Omental fat pad (tissue), 4 donors: ENCODE data around the gene SLC1A4. TPM values are rescaled to one million over a fixed set of nuclear protein-coding genes. Genes with fewer than 3 reads are reported as not detected.

Experiments
- ATAC-seq: fragments of 150-250 bp; one replicate; pipeline ENCODE4 v1.9.1; 2016; ENCODE audit warnings: mild to moderate bottlenecking, moderate library complexity; ENCODE audit not compliant: low FRiP score
- DNase-seq: peaks from one replicate; pipeline ENCODE4 v3.0.0-alpha.2; 2019; ENCODE audit warnings: low spot score
- CTCF ChIP-seq, 3 donors: fragments of 450-650 bp; IDR thresholded peaks; one replicate each; pipeline ENCODE4 v1.5.1; 2016 to 2017; ENCODE audit warnings: antibody characterized with exemption in 3 of 3, mild to moderate bottlenecking in 3 of 3, moderate library complexity in 2 of 3
- total RNA-seq, 4 donors: library from RNA; depleted of rRNA; stranded (reverse); fragments of >200 nt; gene quantifications; one replicate each; pipeline ENCODE4 v1.1.0, GENCODE V29; 2016

The SLC1A4 gene
- total RNA-seq, 4 donors from 2014 or later, result 6.5 to 14.4 (median 7.0) TPM

- no peak for TF ChIP-seq CTCF (IDR thresholded peaks at IDR 0.05)
- ATAC-seq, result peak; percentile 94
- peak; percentile 38 for DNase-seq
Measured at GRCh38 chr2:64975232-64975821, 13.9 kb upstream of the SLC1A4 start.

- DNase-seq (no peak), ATAC-seq (no peak)
Measured at GRCh38 chr2:64976276-64976675, 12.9 kb upstream of the SLC1A4 start.

GRCh38 chr2:64978514-64979268 is 10.5 kb upstream of the SLC1A4 start:
- no peak for ATAC-seq
- DNase-seq, result no peak
- TF ChIP-seq CTCF (IDR thresholded peaks at IDR 0.05), result no peak

More at GRCh38 chr2:64976276-64976675, 12.9 kb upstream of the SLC1A4 start:
- no peak for TF ChIP-seq CTCF (IDR thresholded peaks at IDR 0.05)

- TF ChIP-seq CTCF (IDR thresholded peaks at IDR 0.05), result no peak
- DNase-seq (no peak), ATAC-seq (no peak)
Measured at GRCh38 chr2:64979744-64980143, 9.5 kb upstream of the SLC1A4 start.

DNA sequence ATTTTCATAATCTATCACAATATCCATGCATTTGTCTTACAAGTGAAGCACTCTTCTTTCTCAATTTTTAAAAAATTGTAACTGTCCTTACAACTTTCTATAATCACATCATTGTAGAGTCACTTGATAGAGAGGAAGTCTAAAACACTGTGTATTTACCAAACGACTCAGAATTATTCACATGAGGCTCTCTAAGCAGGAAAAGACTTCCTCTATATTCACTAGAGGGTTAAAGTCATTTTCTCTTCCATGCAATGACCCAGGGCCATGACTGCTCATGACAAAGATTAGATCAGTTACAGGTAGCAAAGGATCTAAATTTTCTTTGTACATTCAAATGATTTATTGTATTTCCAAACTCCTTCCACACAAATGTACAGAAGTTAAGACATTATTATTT is 9.0 kb upstream of the SLC1A4 start:
- ATAC-seq (no peak), DNase-seq (no peak)
- TF ChIP-seq CTCF (IDR thresholded peaks at IDR 0.05), result no peak

DNA sequence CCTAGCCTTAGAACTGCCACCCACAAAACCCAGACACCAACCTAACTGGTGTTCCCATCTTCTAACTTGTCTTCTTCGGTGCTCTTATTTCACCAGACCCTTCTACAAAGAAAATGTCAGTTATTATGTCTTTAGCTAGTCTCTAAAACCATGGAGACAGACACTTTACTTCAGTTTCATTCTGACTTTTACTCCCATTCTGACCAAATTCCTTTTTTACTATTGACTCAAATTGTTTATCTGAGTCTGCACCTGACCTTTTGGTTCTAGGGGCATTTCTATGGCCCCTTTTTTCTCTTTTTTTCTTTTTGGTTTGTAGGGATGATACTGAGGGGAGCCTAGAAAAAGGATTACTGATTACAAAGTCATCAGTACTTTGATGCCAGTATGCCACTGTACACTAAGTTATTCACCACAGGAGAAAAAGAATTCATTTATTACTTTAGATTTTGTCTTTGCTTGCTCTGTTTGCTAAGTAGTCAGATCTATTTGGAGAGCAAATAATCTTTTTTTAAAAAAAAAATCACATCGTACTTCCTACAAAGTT is 6.8 kb upstream of the SLC1A4 start:
- ATAC-seq (no peak), DNase-seq (no peak)
- no peak for TF ChIP-seq CTCF (IDR thresholded peaks at IDR 0.05)
